GM18951 (cell line): Measurements from ENCODE around the gene SMYD1.

Source experiments
- POLR2A ChIP-seq: IDR thresholded peaks from 4 replicates; pipeline ENCODE4 v1.6.1; 2011; ENCODE audit warnings: mild to moderate bottlenecking; ENCODE audit not compliant: insufficient read length, insufficient read depth; ENCODE audit errors: extremely low read depth
- in situ Hi-C: fragments of 300-500 bp; cut with MboI; formaldehyde crosslinking; loops from one replicate; pipeline ENCODE4 v1.12.0; 2022; ENCODE audit warnings: low sequenced_read_pairs, mixed read lengths, inconsistent platforms; ENCODE audit not compliant: unreplicated experiment

Gene SMYD1

DNA sequence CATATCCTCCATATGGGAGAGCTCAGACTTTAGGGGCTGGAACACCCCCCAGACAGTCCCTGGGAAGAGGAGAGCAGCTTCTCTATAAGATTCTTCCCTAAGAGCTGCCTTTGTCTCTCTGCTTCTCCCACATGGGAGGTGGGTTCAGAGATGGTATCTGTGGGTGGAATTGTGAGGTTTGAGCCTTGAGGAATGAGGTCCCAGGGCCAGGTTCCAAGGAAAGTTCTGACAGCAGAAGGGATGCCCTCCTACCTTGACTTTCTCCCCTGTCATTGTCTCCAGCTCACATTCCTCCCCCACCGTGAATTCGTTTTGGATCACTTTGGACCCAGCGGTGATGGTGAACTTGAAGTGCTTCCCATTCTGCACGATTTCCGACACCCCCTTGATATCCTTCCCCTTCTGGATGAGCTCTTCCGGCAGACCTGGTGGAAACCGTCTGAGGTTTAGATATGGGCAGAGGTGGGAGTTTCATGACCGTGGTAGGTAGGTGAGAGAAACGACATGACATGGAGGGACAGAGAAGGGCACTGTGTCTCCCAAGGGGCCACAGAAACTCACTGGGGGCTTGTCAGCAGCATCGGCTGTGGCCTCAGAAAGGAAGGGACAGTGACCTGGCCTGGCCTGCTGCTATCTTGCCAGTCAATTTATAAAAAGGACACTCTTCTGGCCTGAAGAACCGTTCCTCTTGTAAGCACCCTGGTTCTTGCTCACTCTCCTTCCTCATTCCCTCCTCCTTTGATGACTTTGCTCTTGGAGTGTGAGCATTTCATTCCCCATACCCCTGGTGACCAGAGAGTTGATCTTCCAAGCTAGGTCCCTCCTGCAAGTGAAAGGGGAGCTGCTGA lies 58.5 kb downstream of the SMYD1 start:
- in situ Hi-C loops: no loop called here
- no peak for TF ChIP-seq POLR2A

DNA sequence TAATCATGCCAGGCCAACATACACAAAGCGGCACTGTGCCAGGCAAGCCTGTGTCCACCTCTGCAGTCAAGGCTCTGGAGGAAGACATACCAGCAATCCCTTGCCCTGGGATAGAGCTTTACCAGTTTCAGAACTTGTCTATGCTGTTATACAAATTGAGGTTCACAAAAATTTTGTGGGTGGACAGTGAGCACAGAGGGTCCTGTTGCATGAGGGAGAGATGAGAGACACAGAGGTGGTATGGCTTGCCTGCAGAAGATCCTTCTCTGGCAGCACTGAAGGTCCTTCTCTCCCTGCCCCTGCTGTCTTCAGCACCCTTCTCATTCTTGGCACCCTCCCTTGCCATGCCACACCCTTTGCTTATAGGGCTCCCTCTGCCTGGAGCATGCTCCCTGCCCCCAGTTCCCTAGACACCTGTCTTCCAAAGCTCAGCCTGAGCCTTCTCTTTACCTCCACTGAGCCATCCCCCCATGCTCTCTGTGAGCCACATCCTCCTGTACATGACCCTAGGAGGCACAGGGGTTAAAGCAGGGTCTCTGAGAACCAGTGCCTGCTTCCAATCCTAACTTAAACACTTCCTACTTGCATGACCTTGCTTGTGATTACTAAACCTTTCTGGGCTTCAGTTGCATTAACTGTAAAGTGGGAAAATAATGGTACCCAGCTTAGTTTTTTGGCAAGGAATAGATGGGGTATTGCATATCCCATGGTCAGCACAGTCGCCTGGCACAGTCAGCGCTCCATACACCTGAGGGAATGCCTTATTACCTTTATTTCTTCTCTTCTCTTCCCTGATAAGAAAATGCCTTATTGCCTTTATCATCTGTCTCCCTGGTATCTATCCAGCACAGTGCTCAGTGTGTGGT lies 59.4 kb downstream of the SMYD1 start:
- in situ Hi-C loops: no loop called here
- TF ChIP-seq POLR2A: no peak

DNA sequence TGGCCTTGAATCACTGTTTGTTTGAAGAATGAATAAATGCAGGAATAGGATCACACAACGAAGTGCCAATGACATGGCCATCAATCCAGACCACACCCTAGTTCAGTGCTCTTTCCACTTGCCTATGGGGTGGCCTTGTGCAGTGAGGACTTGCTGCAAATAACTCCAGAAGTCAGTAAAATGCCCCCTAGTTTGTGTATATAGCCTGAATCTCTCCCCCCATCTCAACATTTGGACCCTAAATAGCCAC lies 59.9 kb downstream of the SMYD1 start:
- no peak for TF ChIP-seq POLR2A
- in situ Hi-C loops: no loop called here

DNA sequence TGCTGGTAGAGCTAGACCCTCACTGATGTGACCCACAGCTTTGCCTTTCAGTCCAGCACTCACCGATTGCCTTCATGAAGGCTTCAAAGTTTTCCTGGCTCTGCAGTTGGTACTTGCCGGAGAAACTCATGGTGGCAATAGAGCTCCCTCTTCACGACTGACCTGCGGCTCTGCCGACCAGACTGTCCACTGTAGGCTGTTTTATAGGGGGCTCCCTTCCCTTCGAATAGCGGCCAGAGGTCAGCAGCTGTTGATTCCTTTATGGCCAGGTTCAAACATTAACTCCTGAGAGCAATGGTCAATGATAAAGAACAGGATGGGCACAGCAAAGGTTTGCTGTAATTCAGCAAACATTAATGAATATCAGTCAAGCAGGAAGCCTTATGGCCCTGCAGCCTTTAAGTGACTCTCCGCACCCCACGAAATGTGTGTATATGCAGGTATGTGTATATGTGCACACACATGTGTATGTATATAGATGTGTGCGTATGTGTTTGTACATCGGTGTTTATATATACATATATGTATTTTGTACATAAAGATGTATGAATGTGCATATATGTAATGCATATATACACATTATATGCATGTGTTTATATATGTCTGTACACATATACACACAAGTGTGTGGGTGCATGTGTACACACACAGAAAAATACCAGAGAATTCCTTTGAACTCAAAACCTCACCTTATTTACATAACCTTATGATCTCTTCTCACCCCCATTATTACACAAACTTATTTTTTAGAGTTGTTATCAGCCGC lies 60.4 kb downstream of the SMYD1 start, which contains the start of gene FABP1:
FABP1 (minus strand) TSS at position 175 of the 766 bp plus-strand sequence; CDS start at position 130, 45 bp downstream.
- in situ Hi-C loops: no loop called here
- no peak for TF ChIP-seq POLR2A

DNA sequence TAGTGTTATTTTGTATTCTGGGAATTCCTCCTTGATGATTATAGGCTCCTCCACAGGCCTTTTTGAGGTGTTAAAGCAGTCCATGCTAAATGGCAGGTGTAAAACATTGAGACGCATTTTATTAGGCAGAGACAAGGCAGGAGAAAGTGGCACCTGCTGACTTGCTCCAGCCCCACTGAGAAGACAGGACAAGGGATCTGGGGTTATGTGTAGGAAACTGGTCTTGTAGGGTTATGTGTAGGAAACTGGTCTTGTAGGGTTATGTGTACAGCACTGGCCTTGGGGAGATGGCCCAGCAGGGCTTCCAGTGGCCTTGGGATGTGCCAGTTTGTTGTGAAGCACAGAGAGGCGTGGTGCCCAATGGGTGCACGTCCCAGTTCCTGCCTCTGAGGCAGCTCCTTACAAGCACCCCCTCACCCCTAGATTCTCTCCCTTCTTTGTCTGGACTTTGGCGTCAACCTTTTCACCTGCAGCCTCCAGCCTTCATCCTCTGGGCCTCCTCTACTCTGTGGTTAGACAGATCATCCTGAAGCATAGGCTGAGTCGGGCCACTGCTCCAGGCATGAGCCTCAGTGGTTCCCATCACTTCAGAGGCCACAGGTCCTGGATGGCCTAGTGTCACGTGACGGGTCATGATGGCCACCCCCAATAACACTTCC lies 61.2 kb downstream of the SMYD1 start:
- in situ Hi-C loops: no loop called here
- TF ChIP-seq POLR2A: no peak

DNA sequence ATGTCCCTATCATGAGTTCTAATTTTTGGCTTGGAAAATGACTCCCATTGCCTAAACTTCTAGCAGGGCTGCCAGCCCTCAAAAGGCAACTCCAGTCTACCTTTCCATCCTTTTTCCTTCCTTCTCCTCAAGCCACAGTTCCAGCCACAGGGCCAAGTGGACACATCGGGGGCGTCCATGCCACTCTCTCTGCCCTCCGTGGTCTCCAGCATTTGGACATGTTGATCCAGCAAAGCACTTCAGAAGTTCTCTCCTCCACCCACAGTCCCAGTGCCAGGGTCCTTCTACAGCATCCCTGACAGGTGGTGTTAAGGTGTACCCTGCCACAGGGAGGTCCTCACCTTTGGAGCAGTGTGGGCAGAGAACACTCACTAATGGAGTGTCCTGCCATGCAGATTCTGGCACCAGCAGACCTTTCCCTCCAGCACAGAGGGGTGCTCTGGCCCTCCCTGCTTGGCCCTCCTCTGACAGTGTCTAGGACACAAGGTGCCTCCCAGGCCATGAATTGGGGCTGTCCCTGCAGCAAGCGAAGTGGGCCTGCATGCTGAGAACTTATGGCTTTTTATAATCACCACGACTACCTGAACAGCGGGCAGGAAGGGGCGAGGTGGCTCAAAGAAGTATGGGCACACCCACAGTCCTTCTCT lies 61.8 kb downstream of the SMYD1 start:
- in situ Hi-C loops: no loop called here
- no peak for TF ChIP-seq POLR2A

DNA sequence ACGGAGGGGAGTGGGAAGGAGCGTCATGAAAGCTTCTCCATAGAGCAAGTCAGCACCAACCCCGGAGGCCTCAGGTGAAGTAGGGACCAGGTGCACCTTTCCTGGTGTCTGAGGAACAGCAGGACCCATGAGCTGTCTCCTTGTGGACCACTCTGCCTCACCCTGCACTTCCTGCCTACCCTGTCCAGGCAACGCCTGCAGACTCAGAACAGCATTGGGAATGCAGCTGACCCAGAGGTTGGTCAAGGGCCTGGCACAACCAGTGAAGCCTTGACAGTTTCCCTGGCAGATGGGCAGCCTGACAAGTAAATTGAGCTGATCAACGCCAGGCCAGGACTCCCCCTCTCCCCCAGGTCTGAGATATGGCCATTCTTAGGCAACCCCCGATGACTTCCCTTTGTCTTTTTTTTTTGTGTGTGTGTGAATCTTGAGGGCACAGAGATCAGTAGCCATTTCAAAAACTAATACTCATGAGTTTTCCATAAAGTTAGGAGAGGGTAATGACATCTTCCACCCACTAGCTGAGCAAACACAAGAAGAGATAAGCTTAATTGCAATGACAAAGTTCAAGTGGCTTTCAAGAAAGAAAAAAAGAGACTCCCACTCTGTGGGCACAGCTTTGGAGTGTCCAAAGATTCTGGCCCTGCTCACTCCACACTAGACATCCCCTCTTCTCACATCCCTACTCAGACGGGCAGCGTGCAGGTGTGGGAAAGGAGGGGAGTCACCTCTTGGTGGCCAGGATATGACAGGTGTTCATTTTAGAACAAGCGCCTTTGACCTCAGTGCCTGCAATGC lies 63.8 kb downstream of the SMYD1 start:
- TF ChIP-seq POLR2A: no peak
- in situ Hi-C loops: no loop called here

DNA sequence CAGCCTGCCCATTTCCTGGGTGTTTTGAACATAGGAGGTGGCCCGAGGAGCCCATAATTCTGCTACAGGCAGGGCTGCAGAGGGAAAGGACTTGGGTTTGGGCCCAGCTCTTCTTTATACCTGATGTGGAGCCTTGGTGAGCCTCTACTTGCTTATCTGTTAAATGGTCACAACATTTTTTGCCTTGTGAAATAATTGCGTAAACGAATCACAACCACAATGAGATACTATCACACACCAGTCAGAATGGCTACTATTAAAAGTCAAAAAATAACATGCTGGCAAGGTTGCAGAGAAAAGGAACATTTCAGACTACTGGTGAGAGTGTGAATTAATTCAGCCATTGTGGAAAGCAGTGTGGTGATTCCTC lies 64.4 kb downstream of the SMYD1 start:
- in situ Hi-C loops: no loop called here
- no peak for TF ChIP-seq POLR2A

DNA sequence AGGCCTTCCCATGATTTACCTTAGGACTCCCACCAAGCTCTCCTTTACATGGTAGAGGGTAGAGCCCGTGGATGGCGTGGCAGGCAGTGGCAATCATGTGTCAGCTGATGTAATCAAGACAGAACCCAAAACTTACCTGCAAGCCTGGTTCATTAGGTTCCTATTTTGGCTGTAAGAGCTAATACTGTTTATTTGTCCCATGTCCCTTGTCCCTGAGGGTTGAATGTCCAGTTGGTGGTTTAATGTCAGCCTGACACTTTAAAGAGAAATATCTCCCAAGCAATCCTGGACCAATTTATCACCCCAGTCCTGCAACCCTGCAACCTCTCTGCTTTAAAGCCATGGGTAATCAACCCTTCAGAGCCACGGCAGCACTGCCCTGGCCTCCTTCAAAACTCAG lies 66.2 kb downstream of the SMYD1 start:
- no peak for TF ChIP-seq POLR2A
- in situ Hi-C loops: no loop called here

DNA sequence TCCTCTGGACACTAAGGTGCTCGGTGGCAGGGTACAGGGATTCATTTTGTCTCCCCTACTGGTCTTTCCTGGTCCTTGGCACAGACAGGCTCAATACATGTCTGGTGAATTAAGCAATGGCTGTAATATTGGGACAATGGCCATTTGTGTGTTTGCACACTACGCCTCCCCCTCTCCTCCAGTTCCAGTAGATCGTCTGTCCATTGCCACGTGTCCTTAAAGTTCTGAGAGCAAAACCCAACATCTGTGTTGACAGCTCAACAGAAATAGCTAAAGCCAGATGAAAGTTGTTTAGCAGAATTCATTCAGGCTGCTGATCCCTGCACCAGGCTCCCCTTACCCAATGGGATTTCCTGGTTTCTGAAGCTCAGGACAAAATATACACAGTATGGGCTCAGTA lies 69.2 kb downstream of the SMYD1 start:
- in situ Hi-C loops: no loop called here

DNA sequence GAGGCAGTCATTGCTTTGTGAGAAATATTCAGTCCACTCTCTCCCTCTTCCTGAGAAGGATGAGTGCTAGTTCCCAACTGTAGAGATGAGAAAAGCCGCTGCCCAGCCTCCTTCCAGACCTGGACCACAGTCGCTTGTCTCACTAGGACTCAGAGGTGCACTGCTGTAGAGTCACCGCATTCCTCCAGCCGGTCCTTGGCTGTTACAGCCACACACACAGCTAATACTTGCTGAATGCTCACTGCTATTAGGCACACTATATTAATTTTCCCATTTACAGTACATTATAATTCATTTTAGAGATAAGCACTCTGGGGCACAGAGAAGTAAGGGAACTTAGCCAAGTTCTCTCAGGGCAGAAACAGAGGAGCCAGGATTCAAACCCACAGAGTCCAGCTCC lies 70.2 kb downstream of the SMYD1 start:
- in situ Hi-C loops: no loop called here
- TF ChIP-seq POLR2A: no peak

More for the DNA sequence above, 69.2 kb downstream of the SMYD1 start:
- no peak for TF ChIP-seq POLR2A
